HG03442 (cell line): Measurements from ENCODE around the gene FMN1.
"Not testable (repeated sequence)": the region's sequence is repeated elsewhere in the genome, so short reads cannot be mapped to it uniquely, and the experiment has no call there.

Experiments used
- ATAC-seq: cut with Tn5 transposase; IDR thresholded peaks from one replicate; pipeline ENCODE4 v1.9.1; 2021; ENCODE audit warnings: mild to moderate bottlenecking, moderate library complexity; ENCODE audit not compliant: unreplicated experiment

The FMN1 gene

DNA sequence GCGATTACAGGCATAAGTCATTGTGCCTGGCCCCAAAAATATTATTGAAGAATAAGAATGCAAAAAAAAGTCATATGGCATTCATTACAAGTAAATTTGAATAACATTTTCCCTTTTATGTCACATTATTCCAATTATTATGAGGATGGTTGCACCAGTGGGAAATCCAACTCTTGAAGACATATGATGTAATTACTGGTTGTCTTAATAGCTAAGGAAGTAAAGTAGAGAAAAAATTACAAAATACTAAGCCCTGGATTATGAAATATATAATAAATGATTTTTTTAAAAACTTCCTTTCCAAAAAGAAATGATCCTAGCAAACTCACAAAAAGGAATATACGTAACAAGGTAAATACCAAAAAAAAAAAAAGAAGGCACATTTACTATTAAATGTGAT lies 98.9 kb downstream of the FMN1 start:
- ATAC-seq = no peak

GRCh38 chr15:33094336-33094735 lies 100.2 kb downstream of the FMN1 start:
- no peak for ATAC-seq

DNA sequence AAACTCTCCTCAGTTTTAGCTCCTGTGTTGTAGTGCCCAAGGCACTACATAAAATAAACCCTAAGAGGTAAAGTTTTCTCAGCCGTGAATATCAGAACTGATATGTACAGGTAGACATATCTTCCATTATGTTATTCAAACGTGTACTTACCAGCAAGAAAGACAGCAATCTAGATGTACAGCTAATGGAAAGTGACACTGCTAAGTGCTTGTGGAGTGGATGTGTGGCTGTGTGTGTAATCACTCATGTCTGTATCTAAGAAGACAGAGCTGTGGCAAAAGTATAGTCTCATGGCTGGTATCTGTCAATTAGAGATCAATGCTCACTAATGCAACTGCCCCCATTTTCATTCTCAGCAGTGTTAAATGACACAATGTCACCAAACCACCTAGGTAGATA lies 101.3 kb downstream of the FMN1 start:
- ATAC-seq = no peak

DNA sequence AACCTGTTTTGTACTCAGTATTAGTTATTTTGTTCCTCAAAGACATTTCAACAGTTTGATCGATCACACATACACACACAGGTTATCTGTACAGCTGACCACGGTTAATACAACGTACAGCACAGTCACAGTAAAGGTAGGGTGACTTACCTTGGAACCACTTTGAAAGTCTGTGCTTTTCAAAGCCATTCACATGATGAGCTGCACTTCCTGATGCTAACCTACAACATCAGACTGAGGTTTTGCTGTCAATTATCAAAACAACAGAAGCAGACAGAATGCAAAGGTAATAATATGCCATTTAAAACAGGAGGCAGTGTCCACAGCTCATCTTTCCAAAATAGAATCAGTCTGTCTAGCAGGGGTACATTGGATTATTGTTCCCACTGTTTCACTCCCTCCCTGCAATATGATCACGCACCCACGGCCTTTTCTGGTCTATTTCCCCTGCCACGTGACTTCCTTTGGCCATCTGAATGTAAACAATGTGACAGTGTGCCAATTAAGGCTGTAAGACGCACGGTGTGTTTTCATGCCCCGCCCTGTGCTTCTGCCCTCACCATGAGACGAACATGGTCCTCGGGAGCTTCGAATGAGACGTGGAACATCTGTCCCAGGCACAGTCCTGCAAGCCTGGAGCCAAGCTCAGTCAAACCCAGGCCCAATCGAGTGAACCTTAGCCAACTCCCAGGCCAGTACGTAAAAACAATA lies 102.4 kb downstream of the FMN1 start:
- ATAC-seq = no peak

- ATAC-seq = no peak
Measured at GRCh38 chr15:33089878-33090757, 104.4 kb downstream of the FMN1 start.

DNA sequence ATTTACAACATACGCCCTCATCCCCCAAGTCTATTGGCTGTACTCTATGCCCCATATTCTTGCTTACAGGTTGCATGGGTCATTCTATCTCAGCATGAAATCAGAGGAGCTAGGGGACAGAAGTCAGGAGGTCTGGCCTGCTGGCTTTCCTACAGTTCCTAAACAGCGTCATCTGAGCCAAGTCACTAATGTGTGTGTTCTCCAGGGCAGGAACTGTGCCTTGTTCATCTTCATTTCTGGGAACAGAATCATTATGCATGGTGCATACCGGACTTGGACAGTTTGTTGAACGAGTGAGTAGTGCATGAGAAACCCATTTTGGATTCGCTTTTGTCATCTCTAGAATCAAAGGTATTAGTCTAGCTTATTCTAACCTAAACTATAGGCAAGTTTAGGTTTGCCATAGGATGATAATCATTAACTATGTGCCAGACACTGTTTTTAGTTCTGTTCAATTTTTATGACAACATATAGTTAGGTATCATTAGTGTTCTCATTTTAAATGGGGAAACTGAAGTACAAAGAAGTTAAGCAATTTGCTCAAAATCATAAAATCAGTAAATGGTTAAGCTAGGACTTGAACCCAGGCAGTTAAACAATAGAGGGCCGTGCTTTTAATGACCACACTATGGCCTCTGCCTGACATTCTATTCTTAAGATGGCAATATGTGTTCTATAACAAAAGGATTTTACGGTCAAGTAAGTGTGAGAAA lies 105.2 kb downstream of the FMN1 start:
- no peak for ATAC-seq

GRCh38 chr15:33086500-33087121 lies 107.9 kb downstream of the FMN1 start:
- ATAC-seq = no peak

DNA sequence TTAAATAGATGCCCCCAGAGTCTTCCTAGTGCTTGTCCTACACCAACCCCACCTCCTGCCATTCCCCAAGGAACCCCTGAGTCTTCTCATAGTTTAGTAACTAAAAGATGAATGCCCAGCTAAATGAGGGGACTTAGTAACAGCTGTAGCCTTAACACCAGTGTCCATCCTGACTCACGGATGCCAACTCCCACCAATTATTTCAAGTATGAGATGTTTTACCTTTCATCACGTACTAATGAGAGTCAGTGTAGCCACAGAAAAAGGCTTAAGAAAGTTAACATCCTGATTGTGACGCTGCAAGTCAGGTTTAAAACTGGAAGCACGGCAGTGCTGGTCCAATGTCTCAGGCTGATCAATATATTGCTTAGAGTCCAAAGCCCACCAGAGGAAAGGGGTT lies 109.9 kb downstream of the FMN1 start:
- no peak for ATAC-seq

GRCh38 chr15:33083232-33084081 lies 111.1 kb downstream of the FMN1 start:
- no peak for ATAC-seq

DNA sequence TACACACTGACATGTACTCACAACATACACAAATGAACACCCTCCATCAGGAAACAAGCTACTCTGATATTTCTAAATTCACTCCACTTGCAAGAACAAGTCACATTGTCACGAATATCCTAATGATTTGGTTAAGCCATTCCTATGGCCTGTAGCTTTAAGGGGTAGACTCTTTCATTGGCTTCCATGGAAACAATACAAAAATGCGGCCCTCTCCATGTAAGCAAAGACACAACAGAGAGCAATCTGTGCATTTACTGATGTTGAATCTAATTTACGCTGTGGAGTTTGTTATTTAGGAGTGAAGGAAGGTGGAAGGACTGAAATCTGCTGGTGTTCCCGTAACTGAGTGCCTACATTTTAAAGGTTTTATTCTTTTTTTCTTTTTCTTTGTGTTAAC lies 114.5 kb downstream of the FMN1 start:
- no peak for ATAC-seq

DNA sequence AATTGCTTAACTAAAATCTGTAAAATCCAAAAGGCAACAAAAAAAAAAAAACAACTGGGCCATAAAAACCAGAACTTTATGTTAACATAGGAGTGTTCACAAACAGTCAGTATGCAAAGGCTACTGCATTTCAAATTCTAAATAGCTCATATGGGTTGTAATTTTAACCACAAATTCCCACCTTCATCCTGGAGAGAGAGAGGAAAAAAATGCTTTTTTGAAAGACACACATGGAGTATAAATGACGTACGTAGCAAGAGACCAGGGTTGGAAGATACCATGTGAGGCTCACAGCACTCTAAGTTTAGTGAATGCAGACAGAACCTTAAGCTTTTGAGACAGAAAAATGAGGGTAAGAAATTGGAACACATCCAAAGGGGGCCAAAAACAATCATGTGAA lies 115.9 kb downstream of the FMN1 start:
- ATAC-seq = no peak

DNA sequence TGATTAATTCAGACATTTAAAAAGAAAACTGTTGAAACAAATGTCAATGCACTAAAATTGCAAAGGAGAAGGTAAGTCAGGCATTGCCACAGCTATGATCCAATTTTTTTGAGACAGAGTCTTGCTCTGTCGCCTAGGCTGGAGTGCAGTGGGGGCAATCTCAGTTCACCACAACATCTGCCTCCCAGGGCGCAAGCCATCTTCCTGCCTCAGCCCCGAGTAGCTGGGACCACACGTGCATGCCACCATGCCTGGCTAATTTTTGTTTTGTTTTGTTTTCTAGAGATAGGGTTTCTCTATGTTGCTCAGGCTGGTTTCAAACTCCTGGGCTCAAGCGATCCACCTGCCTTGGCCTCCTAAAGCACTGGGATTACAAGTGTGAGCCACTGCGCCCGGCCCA lies 117.6 kb downstream of the FMN1 start:
- ATAC-seq = no peak

GRCh38 chr15:33074942-33075341 lies 119.6 kb downstream of the FMN1 start:
- no peak for ATAC-seq

DNA sequence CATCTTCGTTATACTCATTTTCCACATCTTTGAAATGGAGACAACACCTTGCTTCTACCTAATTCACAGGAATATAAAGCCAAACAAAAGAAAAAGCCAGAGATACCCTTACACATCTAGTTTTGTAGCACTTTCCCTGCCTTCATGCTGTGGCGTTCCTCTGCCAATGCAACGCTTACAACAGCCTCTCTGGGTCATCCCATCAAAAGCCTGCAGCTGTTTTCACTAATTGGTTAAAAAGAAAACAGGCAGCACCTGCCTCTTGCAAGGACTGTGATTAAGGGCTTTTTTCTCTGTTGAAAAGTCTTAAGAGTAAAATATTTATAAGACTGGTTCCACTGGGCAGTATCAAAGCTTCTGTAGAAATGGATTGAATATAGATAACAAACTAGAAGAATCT lies 120.3 kb downstream of the FMN1 start:
- ATAC-seq = no peak

- ATAC-seq = no peak
Measured at GRCh38 chr15:33071451-33071850, 123.1 kb downstream of the FMN1 start.

- ATAC-seq = not testable (repeated sequence)
Measured at GRCh38 chr15:33069903-33070302, 124.6 kb downstream of the FMN1 start.

GRCh38 chr15:33069161-33069560 lies 125.4 kb downstream of the FMN1 start:
- ATAC-seq = no peak

- ATAC-seq = no peak
Measured at GRCh38 chr15:33068511-33068990, 126.0 kb downstream of the FMN1 start.

DNA sequence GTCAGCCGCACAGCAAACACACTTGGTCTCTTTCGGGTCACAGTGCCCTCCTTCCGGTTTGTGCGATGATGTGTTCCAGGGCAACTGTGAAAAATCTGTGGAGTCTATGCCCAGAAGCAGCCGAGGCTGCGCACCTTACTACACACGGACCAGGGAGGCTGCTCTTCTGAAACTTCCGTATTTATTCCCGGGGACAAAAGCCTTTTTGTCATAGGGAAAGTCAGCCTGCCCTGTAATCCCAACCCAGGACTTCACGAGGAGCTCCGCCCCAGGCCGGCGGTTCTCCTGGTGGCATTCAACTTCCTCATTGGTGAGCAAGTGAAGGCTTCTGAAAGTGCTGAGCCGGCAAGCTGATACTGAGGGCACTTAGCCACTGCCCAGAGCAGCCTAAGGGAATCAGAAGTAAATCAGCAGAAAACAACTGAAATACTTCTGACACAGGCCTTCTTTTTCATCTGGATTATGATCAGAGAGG lies 126.5 kb downstream of the FMN1 start:
- no peak for ATAC-seq

DNA sequence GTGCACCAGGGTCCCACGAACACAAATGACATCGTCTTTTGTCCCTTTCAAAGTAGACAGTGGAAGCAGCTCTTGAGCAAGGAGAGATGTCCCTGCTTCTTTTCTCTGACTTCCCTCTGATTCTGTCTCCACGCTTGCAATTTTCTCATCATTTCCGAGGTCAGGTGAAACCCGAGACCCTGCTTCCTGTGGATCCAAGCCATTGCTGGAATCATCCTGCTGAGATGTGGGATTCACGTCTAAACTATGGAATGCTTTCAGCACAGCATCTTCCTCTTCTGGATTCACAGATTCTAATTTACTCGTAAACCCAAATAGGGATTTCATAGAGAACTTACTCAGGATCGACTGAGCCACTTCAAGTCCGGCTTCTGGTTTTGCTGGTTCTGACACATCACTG lies 127.1 kb downstream of the FMN1 start:
- no peak for ATAC-seq
